GM12873 (cell line): ENCODE data around the gene OR2AT4.

Source experiments
- CTCF ChIP-seq: IDR thresholded peaks from 2 replicates; pipeline ENCODE4 v1.5.1; 2012; ENCODE audit warnings: low read depth, mild to moderate bottlenecking, moderate library complexity, low read length, control low read depth; ENCODE audit not compliant: insufficient read depth; ENCODE audit errors: missing control alignments

The OR2AT4 gene

GRCh38 chr11:75069473-75069872 is 27.2 kb downstream of the OR2AT4 start:
- no peak for TF ChIP-seq CTCF

- TF ChIP-seq CTCF = no peak
Observed at GRCh38 chr11:75068993-75069392, 27.7 kb downstream of the OR2AT4 start.

- TF ChIP-seq CTCF = no peak
Observed at GRCh38 chr11:75068559-75068958, 28.1 kb downstream of the OR2AT4 start.

GRCh38 chr11:75066061-75066460 is 30.6 kb downstream of the OR2AT4 start:
- TF ChIP-seq CTCF = no peak

- TF ChIP-seq CTCF = no peak
Observed at GRCh38 chr11:75063741-75064314, 32.8 kb downstream of the OR2AT4 start.

- no peak for TF ChIP-seq CTCF
Observed at GRCh38 chr11:75059299-75059698, 37.4 kb downstream of the OR2AT4 start.

- TF ChIP-seq CTCF = no peak
Observed at GRCh38 chr11:75056814-75057213, 39.9 kb downstream of the OR2AT4 start.
